GM12864 (cell line): ENCODE results near the gene ARHGEF4.

Source experiments
- DNase-seq: peaks from one replicate; pipeline ENCODE4 v3.0.0-alpha.2; 2011; ENCODE audit warnings: low read depth
- H3K4me3 ChIP-seq: 2 replicates; pipeline ENCODE4 v1.5.1; 2011; ENCODE audit warnings: mild to moderate bottlenecking, low read depth, low read length, control low read depth
- TF ChIP-seq, protein P1 (sequence below): IDR thresholded peaks from 2 replicates; pipeline ENCODE4 v1.5.1; 2011; ENCODE audit warnings: low read depth, mild to moderate bottlenecking, moderate library complexity, low read length, control low read depth, inconsistent platforms; ENCODE audit errors: missing control alignments

Gene ARHGEF4

DNA sequence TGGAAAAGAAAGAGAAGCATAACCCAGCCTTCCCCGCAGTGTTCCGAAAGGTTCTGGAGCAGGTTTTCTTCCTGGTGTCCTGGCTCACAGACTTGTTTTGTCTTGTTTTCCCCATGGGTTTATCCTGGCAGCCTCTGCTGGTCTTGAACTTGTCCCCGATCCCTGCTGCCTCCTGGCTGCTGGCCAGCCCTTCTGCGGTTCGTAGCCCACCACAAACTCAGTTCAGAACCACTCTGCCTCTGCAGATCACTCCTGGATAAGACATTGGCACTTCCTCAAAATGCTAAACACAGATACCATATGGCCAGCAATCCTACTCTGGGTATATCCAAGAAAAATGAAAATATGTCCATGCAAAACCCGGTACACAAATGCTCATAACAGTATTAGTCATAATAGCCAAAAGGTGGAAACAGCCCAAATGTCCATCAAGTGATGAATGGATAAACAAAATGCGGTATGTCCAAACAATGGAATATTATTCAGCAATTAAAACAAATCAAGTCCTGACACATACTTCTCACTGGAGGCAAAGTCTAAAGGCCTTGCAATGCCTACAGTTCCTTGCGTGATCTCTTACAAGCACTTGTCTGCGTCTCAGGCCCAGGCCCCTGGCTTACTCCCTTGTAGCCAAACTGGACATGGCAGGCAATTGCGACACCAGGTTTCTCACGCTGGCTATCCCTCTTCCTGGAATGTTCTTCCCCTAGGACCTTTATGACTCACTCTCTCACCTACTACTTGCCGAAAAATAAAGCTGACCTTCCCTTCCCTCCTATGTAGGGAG lies 28.0 kb upstream of the ARHGEF4 start:
- DNase-seq: no peak
- H3K4me3 ChIP-seq: no peak overlapping the region
- TF ChIP-seq, protein P1, sequence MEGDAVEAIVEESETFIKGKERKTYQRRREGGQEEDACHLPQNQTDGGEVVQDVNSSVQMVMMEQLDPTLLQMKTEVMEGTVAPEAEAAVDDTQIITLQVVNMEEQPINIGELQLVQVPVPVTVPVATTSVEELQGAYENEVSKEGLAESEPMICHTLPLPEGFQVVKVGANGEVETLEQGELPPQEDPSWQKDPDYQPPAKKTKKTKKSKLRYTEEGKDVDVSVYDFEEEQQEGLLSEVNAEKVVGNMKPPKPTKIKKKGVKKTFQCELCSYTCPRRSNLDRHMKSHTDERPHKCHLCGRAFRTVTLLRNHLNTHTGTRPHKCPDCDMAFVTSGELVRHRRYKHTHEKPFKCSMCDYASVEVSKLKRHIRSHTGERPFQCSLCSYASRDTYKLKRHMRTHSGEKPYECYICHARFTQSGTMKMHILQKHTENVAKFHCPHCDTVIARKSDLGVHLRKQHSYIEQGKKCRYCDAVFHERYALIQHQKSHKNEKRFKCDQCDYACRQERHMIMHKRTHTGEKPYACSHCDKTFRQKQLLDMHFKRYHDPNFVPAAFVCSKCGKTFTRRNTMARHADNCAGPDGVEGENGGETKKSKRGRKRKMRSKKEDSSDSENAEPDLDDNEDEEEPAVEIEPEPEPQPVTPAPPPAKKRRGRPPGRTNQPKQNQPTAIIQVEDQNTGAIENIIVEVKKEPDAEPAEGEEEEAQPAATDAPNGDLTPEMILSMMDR: no peak

- DNase-seq: no peak
- TF ChIP-seq, protein P1: no peak
- no peak overlapping the region for H3K4me3 ChIP-seq
Measured at GRCh38 chr2:130810490-130810889, 26.2 kb upstream of the ARHGEF4 start.

DNA sequence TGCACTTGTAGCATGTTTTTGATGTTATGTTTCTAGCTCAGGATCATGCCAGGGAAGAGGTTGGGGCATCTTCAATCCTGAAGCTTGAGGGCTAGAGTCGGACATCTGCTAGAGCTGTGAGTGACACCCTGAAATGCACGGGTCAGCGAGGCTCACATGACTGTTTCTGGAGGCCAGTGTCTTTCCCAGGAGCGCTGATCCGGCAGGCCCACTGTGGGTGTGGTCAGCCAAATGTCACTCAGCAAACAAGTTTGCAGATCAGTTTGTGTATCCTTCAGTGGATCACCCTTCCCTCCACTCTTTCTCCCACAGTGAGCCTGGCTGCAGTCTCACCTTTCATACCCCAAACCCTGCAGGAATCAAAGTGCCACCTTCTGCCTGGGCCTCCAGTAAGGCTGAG lies 23.0 kb upstream of the ARHGEF4 start:
- DNase-seq: no peak
- TF ChIP-seq, protein P1: no peak
- H3K4me3 ChIP-seq: no peak overlapping the region

- H3K4me3 ChIP-seq: no peak overlapping the region
- TF ChIP-seq, protein P1: no peak
- DNase-seq: no peak
Measured at GRCh38 chr2:130814931-130815680, 21.6 kb upstream of the ARHGEF4 start.

GRCh38 chr2:130818809-130819208 lies 17.9 kb upstream of the ARHGEF4 start:
- TF ChIP-seq, protein P1: no peak
- H3K4me3 ChIP-seq: no peak overlapping the region
- no peak for DNase-seq

DNA sequence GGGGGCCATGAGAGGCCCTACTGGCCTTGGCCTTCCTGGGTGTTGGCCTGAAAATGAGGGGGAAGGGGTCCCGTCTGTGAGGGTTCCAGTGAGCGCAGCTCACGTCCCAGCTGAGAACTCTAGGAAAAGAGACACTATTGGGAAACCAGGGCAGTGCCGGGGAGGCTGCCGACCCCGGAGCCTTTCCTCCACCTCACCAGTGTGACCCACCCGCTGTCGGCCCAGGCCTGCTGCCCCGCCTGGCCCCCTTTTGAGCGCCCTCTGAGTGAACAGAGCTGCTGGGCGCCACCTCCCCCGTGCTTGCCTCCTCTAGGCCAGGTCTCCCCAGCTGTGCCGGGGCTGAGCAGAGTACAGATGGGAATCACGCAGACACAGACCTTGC lies 17.5 kb upstream of the ARHGEF4 start:
- no peak for DNase-seq
- TF ChIP-seq, protein P1: no peak
- no peak overlapping the region for H3K4me3 ChIP-seq
